Epidermal melanocyte (primary cell): ENCODE results near the gene CYP17A1.

Experiments used
- DNase-seq: peaks from one replicate; pipeline ENCODE4 v3.0.0; 2011; ENCODE audit warnings: low spot score; ENCODE audit not compliant: insufficient read length

The CYP17A1 gene

DNA sequence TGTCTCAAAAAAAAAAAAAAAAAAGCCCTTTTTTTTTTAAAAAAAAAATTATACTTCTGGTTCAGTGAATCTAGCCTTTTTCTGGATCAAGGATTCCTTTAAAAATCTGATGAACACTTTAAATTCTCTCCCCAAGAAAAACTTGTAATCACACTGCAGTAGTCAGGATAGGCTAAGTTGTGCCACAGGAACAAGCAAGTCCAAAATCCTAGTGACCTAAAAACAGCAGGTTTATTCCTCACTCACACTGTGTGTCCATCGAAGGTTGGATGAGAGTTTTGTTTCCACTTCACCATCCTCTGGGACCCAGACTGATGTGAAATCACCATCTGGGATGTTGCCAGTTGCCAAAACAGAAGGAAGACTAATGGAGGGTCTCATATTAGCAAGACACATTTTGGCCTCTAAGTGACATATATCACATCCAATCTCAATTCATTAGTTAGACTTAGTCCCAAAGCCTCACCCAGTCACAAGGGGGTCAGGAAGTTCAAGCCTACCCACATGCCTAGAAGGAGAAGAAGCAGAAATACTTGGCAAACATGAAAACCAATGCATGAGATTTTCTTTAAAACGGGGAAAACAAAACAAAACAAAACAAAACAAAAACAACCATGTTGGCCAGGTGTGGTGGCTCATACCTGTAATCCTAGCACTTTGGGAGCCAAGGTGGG is 32.7 kb downstream of the CYP17A1 start:
- no peak for DNase-seq

DNA sequence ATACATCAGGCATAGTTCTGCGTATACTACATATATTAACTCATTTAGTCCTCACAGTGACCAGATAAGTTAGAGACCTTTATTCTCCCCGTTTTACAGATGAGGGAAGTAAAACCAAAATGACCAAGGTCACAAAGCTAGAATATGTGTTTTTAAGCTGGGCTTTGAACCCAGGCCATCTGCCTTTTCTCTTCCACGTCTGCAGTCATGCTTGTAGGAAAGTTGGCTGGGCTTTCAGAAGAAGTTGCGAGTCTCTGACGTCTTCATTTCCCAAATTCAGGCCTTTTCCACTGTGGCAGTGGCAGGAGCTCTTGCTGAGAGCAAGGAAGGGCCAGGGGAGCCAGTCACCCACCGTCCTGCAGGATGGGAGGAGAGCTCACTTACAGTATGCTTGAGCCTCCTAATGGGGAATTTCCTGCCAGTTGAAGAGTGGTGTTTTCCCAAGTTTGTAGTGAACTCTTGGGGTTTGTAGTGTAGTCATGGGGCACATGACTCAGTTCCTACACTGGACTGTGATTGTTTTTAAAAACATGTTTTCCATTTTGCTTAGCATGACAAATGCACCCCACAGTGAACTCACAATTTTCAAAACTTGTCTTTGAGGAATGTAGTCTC is 34.2 kb downstream of the CYP17A1 start:
- DNase-seq, result no peak

DNA sequence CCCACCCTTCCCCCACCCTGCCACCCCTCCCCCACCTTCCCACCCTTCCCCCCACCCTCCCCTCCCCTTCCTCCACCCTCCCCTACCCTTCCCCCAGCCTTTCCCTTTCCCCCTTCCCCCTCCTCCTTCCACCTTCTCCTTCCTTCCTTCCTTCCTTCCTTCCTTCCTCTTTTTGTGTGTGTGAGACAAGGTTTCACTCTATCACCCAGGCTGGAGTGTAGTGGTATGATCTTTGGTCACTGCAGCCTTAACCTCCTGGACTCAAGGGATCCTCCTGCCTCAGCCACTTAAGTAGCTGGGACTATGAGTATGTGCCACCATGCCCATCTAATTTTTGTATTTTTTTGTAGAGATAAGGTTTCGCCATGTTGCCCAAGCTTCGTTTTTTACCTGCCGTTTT is 35.2 kb downstream of the CYP17A1 start:
- no peak for DNase-seq

DNA sequence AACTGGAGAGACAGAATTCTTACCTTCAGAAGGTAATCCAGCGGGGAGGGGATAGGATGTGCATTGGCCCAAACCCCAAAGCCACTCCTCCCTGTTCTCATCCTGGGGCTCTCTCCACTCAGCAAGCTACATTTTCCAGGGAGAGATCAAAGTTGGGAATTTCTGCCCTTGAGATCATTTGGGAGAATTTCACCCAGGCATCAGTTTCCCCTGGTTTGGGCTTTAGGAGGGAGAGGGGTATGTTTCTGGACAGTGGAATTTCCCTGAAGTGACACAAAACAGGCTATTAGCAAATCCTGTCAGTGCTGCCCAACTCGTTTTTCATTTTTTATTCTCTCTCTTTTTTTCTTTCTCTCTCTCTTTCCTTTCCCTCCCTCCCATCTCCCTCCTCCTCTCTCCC is 35.7 kb downstream of the CYP17A1 start:
- DNase-seq, result no peak

DNA sequence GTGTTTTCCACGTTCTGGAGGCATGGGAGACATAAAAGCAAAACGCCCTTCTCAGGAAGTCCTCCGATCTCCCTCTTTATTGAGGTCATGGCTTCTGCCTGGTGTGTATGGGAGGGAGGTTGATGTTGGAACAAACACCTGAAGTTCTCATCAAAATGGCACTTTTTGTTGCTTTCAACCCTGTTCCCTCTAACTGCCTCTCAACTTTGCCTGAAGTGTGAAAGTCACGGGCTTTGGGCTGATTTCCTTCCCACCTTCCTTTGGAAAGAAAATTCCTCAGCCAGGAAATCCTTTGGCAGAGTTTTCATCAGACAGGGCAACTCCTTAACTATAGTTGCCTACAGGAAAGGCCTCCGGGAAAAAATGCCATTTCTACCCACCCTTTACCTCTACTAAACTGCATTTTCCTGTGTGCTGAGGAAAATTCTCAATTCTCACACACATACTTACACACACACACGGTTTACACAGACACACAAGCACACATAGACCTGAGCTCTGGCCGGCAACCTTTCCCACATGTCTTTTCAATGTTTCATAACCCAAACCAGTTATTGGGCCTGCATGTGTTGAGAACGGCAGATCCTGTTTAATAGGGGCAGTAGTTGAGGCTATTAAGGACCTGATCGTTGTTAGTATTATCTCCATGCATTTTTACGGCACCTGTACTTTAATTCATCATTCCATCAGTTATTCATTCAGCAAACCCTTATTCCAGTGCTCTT is 36.4 kb downstream of the CYP17A1 start:
- DNase-seq, result no peak

DNA sequence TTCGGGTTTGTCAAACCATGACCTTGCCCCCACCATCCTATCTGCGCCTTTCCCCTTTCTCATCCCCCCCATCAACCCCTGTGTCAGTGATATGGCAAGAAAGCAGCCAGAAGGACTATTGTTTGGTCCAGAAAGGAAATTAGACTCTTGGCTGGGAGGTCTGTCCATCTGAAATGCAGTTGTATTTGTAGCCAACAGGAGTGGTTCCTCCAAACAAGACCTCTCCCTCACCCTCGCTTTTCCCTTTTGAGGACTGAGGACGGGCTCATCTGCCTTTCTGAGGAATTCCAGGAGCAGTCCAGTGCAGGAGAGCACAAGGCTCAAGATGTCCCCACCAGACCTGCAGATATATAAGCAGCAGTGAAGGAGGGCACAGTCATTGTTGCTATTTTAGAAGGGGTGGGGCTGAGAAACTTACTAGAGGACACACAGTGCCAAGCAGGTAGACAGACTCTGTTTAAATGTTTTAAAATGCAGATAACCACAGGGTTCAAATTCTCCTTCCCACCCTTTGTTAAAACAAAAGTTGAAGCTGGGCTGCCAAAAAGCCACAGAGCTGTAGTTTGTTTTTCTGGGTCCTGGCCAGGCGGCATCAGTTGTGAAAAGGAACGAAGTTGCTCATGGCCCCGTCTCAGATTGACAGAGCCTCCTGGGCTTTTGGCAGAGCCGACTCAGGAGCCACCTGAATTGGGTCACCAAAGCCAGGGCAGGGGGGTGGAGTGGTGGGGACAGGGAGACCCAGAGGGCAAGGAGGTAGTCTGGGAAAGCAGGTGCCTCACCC is 37.3 kb downstream of the CYP17A1 start:
- DNase-seq, result no peak

DNA sequence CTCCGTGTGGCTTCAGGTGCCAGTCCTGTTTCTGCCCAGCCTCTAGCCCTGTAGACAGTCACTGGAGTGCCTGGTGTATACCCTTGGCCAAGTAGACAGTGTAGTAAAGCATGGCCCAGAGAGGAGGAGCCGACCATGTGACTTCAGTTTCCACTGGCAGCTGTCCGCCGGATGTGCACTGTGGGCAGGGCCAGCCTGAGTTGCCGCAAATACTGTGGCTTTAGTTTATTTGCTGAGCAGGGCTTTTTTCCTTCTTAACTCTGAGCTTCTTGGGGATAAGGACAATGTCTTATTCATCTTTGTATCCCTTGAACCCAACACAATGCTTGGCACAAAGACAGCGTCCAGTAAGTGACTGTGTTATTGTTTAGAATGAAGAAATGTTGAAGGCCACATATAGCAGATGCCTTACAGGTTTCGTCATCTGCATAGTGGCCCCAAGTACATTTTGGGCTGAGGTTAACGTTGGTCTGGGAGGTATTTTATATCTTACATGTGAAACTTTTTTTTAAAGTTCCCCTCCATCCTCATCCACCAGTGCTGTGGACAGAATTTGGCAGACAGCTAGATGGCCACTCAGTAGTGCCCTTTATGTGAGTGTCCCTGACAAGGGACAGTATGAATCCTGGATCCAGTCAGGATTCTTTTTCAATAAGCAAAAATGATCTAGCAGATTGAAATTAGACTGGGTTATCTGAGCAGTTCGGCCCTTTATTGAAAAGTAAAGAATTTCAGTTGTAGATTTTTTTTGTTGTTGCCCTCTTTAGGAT is 40.6 kb downstream of the CYP17A1 start:
- peak; percentile 53 for DNase-seq

DNA sequence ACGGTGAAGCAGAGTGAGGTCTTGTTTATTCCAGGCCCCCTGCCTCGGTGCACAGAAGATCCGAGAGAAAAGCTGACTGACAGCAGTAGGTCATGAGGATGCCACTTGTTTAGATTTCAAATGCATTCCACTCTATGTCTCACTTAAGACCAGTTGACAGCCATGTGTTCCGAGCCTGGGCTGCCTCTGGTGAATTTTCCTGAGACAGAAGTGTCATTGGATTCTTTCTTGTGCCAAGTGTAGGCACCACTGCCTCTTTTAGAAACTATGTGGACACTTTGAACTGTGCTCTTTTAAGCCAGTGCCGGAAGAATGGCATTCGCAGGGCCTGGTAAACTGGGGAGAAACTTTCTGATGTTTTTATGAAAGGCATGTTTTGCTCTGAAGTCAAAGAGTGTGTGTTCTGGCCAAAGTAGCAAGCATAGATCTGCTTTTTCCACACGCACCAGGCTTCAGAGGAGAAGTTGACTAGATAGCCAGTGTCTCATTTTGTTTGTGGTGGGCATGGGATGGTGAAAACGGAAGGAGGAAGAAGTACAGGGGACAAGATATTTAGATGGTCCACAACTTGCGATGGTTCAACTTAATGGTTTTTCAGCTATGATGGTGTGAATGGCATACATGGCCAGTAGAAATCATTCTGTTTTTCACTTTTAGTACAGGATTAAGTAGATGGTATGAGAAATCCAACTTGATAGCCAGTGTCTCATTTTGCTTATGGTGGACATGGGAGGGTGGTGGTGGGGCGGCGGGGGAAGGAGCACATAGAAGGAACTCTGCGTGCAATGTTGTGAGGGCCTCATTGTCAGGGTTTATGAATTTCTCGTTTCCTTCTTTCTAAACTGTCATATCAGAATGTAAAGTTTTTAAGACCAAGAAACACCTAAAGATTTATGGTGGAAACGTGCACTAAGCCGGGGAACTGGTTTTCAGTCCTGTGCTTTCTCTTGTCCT is 41.5 kb downstream of the CYP17A1 start:
- no peak for DNase-seq

DNA sequence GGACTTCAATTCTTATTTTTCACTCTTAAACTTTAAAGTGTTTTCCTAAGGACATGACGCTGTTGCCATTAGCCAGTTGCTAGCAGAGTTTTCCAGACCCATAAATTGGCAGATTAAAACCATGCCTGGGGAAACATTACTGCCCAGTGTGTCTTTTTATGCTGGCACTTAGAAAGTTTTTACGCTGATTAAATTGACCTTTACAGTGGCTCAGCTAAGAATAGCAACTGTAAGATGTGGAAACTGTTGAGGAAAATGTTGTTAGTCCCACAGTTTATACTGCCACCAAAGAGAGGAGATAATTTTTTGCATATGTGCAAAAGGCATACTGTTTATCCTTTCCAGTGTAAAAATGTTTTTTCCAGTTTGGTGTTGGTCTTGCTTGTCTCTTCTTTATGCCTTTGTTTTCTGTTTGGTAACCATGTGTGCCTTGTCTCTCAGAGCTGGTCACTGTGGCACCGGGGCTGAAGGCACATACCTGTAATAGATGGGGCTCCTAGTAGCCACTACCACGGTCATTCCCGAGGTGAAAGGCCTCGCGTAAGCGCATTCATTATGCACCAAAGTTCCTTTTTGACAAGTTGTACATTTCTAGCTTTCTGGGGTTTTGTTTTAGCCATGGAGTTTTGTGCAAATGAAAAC is 45.3 kb downstream of the CYP17A1 start:
- no peak for DNase-seq

DNA sequence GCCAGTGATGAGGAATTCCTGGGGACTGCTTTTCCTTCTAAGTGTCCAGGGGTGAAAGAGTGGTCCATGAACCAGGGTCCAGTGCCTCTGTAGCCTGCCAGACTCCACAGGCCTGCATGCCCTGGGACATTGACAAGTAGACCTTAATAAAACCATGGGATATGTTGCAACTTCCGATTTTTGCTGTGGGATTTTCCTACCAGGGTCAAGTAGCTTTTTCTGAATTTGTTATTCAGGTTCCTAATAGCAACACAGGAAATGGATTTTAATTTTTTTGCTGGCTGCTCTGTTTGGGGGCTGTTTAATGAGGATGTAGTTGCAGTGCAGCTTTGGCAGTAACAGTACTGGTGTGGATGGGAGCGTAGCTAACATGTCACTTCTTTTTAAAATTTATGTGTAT is 51.4 kb downstream of the CYP17A1 start:
- no peak for DNase-seq

DNA sequence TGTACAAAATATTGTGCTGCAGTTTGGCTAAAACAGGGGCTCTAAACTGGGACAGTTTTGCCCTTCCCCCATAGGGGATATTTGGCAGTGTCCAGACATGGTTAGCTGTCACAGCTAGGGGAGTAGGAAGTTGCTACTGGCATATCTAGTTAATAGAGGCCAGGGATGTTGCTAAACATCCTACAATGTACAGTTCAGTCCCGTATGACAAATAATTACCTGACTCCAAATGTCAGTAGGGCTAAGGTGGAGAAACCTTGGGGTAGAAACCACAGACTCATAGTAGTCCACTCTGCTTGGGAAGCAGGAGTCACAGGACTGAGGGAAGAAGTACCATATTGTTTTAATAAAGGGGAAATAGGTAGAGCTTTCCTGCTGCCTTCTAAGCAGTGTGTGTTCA is 53.6 kb downstream of the CYP17A1 start:
- no peak for DNase-seq

DNA sequence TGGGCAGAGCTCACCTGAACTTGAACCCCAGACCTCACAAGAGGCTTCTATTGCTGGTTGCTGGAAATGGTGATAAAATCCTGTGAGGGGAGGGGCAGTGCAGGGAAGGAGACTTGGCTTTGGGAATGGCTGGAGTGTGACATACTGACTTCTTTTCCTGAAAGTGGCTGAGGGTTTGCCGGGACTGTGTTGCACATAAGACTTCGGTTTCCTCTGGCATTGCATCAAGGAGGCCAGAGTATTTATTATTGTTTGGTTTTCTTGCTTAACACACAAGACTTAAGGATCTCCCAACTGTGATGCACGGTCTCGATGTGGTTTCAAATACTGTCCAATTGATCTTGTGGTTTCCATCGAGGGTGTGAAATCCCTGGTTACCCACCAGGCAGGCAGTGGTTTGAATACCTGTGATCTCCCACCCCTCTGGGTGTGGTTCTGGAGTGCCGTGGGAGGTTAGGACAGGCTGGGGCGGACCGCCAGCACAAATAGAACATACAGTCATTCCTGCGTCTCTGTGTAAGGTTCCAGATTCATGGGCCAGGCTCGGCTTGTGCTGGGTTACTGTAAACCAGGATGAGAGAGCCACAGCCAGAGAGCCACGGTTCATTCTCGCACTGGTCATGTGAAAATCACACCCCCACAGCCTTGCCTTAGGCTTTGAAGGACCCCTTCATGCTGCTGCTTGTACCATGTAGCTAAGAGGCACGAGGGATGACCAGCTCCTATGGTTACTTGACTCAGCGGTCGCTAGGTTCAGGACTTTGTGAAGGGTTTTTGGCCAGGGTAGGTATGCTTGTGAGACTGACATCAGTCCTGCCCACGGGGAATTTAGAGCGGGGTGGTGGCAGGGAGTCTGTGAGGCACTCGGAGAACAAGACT is 54.3 kb downstream of the CYP17A1 start:
- peak; percentile 43 for DNase-seq

DNA sequence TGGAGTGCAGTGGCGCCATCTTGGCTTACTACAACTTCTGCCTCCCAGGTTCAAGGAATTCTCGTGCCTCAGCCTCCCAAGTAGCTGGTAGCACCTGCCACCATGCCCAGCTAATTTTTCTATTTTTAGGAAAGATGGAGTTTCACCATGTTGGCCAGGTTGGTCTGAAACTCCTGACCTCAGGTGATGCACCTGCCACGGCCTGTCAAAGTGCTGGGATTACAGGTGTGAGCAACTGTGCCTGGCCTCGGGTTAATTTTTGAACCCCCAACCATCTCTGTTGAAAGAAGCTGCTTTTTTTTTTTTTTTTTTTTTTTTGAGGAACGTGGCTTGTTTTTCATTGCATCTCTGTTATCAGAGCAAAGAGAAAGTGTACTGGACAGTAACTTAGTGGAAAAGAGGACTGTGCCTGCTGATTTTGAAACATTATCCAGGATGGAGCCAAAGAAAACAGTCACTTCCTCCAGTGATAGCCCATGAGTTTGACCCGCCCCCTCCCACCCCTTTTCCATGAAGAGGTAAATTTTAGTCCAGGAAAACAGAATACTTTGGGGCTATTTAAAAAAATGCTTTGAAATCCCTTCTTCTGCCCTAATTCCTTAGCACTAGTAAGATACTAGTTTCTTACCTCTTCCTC is 55.2 kb downstream of the CYP17A1 start:
- DNase-seq, result no peak

DNA sequence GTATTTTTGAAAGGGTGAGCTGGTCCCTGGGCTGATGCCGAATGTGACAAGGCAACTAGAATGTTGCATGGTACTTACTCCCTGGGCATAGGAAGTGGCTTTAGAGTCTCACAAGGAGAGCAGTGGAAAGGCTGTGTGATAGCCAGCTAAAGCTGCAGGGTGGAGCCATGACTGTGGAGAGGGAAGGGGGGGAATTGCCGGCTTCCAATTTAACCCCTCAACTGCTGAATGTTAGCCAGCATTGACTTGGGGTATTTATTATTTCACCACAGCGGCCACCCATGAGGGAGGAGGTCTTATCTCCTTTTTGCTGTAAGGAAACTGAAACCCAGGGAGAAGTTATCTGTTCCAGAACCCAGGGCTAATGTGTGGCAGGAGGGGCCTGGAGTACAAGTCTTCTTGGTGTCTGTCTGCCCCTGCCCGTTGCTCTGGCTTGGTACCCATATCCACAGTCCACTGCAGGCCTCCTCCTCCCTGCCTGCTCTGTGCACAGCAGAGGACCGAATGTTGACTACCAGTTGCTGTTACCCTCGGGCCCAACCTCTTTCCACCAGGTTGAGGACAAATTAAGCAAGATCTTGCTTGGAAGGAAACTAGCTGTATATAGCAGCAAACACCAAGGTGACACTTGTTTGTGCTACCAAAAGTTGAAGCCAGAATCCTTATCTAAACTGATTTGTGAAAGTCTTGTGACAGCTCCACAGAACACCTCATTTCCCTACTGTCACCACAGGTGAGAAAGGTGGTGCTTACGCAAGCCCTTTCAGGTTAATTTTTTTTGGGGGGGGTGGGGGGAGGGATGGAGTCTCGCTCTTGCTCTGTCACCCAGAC is 55.9 kb downstream of the CYP17A1 start:
- no peak for DNase-seq
